ENCODE data around the gene PCBP4.

PCBP4 gene

DNA sequence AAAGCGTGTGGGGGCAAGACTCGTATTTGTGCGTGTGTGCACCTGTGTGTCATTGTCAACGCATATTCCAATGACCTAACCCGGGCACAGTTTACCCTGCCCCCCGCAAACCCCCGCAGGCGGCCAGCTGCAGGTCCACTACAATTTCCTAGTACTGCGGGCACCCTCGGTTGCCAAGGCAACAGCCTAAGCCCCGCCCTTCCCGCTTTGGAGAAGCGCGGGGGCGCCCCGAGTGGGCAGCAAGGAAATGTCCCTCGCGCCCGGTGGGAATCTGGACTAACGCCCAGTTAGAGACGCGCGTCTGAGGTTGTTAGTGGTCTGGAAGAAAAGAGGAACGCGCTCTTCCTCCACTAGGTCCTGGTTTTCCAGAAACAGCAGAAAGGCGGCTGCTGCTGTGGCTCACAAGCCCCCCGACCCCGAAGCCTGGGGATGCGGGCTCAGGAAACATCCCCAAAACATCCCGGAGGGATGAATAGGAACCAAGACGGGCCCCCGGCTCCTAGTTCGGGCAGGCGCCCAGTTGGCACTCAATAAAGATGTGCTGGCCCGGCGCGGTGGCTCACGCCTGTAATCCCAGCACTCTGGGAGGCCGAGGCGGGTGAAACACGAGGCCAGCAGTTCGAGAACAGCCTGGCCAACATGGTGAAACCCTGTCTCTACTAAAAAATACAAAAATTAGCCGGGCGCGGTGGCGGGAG lies 8.7 kb upstream of the PCBP4 start:
- TF ChIP-seq, protein P1, sequence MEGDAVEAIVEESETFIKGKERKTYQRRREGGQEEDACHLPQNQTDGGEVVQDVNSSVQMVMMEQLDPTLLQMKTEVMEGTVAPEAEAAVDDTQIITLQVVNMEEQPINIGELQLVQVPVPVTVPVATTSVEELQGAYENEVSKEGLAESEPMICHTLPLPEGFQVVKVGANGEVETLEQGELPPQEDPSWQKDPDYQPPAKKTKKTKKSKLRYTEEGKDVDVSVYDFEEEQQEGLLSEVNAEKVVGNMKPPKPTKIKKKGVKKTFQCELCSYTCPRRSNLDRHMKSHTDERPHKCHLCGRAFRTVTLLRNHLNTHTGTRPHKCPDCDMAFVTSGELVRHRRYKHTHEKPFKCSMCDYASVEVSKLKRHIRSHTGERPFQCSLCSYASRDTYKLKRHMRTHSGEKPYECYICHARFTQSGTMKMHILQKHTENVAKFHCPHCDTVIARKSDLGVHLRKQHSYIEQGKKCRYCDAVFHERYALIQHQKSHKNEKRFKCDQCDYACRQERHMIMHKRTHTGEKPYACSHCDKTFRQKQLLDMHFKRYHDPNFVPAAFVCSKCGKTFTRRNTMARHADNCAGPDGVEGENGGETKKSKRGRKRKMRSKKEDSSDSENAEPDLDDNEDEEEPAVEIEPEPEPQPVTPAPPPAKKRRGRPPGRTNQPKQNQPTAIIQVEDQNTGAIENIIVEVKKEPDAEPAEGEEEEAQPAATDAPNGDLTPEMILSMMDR (IDR thresholded peaks at IDR 0.05; ENCODE audit: low read depth, low read length), result no peak
- no peak overlapping the region; the same call in 1 of the 2 replicates for H3K4me3 ChIP-seq (ENCODE audit: low read depth, low read length)

DNA sequence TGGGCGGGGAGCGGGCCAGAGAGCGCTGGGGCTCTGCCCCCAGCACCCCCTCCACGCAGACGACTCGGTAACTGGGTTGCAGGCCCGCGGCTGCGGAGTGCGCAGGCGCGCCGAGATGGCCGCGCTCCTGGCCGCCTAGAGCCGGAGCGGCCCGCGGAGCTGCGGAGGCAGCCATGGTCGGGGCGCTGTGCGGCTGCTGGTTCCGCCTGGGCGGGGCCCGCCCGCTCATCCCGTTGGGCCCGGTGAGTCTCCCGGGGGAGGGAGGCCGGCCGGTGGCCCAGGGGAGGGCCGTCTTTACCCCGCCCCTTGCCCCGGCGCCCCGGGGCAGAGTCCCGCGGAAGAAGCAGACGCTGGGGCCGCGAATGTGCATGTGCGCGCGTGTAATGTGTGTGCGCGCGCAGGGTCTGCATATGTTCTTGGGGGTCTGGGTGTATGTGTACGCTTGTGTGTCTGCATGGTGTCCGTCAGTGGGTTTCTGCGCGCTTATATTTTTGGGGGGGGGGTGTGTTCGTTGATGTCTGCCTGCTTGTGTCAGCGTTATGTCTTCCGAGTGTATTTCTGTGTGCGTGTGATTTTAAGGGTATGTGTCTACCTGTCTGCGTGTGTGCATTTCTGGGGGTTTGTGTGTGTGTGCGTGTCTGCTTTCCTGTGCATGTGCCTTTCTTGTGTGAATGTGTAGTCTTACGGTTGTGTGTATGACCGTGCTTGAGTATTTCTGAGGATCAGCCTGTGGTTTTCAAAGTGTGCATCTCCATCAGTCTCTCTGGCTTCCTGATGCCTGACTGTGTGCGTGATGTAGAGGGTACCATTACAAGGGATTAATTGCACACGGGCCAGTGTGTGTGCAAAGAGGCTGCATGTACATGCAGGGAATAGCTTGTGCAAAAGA lies 8.0 kb upstream of the PCBP4 start, which contains the start of gene ABHD14A:
TSS of gene ABHD14A (plus strand) at position 102 of the 889 bp plus-strand sequence. CDS start at position 174, 72 bp downstream.
- H3K4me3 ChIP-seq (ENCODE audit: low read depth, low read length), result peak within 1 kb of the TSS; percentile 77
- TF ChIP-seq, protein P1 (IDR thresholded peaks at IDR 0.05; ENCODE audit: low read depth, low read length), result no peak

DNA sequence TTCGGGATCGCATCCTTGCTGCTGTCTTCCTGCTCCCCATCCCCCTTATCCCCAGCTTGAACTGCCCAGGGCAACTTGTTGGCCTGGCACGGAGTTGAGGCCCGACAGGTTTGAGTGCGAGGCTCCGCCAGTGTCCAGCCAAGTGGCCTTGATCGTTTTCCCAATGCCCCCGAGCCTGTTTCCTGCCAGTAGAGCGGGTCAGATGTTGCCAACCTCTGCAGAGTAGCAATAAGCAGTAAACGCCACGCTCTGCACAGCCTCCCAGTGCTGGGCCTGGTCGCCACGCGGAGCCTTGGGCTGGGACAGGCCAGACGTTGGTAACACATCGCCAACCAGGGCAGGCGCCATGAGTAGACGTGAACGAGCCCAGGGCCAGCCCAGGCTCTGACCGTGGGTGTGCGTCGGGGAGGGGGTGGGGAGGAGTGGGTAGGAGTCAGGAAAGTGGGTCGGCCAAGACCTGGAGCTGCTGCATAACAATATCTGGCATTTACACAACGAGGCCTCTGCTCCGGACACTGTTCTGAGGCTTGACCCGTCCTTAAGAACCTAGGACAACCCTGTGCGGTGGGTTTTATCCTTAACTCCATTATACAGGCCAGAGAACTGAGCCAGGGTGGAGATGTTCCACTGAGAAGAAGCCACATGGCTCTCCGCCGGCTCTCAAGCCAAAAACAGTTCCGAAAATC lies 7.2 kb upstream of the PCBP4 start:
- TF ChIP-seq, protein P1 (IDR thresholded peaks at IDR 0.05; ENCODE audit: low read depth, low read length), result no peak; the same call in 1 of the 2 replicates
- H3K4me3 ChIP-seq (ENCODE audit: low read depth, low read length), result peak overlapping the region; percentile 77

DNA sequence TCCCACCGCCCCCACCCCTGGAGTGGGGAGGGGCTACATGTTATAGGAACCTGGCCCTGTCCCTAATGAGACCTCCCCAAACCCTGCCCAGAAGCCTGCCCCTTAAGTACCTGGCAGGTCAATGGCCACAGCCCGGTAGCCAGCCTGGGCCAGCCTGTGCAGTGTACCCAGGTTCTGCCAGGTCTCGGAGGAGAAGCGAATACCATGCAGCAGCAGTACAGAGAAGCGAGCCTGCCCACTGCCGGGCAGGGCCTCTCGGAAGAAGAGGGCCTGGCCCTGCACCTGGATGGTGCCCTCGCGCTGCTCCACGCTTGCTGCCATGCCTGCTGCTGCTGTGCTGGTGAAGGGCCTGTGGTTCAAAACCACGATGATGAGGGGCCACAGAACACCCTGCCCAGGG lies 4.1 kb upstream of the PCBP4 start:
- TF ChIP-seq, protein P1 (IDR thresholded peaks at IDR 0.05; ENCODE audit: low read depth, low read length), result no peak
- H3K4me3 ChIP-seq (ENCODE audit: low read depth, low read length), result no peak overlapping the region

DNA sequence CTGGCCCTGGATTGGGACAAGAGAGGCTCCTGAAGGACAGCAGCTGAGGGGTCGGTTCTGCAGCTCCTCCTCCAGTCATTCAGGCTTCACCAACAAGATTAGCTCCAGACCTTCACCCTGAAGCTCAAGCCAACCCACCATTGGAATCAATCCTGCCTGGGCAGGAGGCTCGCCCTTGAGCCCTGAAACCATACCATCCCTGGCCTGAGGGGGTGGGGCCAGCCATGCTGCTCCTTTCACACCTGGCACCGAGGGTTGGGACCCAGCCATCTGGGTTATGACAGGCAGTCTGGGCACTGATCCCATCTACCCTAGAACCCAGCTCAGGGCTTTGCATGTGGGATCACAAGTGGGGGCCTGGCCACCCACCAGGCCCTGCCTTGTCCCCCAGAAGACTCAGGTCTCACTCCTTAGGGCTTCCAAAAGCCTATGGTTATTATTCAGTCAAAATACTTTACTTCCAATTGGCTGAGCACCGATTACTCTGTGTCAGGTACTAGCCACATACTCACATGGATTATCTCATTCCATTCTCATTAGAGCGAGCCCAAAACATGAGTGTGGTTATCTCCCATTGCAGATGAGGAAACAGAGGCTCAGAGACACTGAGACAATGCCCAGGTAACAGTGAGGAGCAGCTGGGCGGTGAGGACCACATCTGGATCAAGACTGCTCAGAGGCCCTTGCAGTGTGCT lies 3.5 kb upstream of the PCBP4 start:
- no peak overlapping the region for H3K4me3 ChIP-seq (ENCODE audit: low read depth, low read length)
- TF ChIP-seq, protein P1 (IDR thresholded peaks at IDR 0.05; ENCODE audit: low read depth, low read length), result no peak

DNA sequence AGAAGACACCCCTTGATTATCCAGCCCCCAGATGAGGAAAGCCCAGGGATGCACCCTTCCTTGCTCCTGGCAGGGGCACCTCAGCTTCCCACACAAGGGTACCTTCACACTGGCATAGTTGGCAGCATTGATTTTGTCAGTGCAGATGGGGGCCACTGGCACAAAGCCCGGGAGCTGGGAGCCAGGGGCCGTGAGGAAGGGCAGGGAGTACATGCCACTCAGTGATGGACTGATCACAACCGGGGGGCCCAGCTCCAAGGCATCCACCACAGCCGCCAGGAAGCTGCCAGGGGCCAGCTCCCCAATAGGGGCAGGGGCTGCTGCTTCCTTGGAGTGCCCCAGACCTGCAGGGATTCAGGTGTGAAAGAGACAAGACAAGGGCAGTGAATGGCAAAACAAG lies 2.6 kb upstream of the PCBP4 start:
- H3K4me3 ChIP-seq (ENCODE audit: low read depth, low read length), result no peak overlapping the region
- TF ChIP-seq, protein P1 (IDR thresholded peaks at IDR 0.05; ENCODE audit: low read depth, low read length), result no peak
